Loucy (cell line): Measurements from ENCODE around the gene FAR2.

Source experiments
- CTCF ChIP-seq: fragments of 200-600 bp; sonication (generic); conservative IDR thresholded peaks from 2 replicates; pipeline ENCODE4 v1.5.1; 2014; ENCODE audit warnings: mild to moderate bottlenecking, antibody characterized with exemption, low read length
- EZH2phosphoT487 ChIP-seq: fragments of 200-600 bp; IDR thresholded peaks from 2 replicates; pipeline ENCODE4 v1.6.1; 2018; ENCODE audit warnings: antibody characterized with exemption, mild to moderate bottlenecking, moderate library complexity, borderline replicate concordance

DNA sequence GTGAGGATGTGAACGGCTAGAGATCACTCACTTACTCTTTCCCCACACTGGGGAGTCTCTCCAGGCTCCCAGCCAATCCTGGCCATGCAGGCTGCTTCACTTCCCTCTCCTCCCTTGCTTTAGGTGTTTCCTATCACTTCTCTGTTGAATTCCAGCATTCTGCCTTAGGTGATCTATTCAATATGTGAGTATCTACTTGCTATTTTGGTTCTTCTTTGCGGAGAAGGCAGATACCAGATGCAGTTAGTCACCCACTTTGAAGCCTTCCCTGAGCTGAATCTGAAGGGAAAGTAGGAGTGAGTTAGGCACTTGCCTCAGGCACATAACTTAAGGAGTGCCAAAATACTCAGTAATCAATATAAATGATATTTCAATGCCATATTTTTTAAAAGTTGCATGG, 36.0 kb upstream of the FAR2 start:
- TF ChIP-seq CTCF (no peak), EZH2phosphoT487 (no peak)
